HCT116 (cell line): ENCODE measurements around the gene FCER2.

Experiments
- CEBPB ChIP-seq: IDR thresholded peaks from 2 replicates; pipeline ENCODE4 v1.6.1; 2012; ENCODE audit warnings: low read depth
- EZH2 ChIP-seq: fragments of 200-600 bp; sonication (generic); IDR thresholded peaks from 2 replicates; pipeline ENCODE4 v1.6.1; 2017; ENCODE audit warnings: antibody characterized with exemption, mixed run types
- EZH2phosphoT487 ChIP-seq: fragments of 200-600 bp; IDR thresholded peaks from 2 replicates; pipeline ENCODE4 v1.6.1; 2018; ENCODE audit warnings: antibody characterized with exemption, borderline replicate concordance
- JUND ChIP-seq: IDR thresholded peaks from 2 replicates; pipeline ENCODE4 v1.6.1; 2012
- POLR2A ChIP-seq: IDR thresholded peaks from 2 replicates; pipeline ENCODE4 v1.7.0; 2011; ENCODE audit warnings: borderline replicate concordance; ENCODE audit not compliant: insufficient read depth, insufficient read length; ENCODE audit errors: extremely low read depth
- TCF7L2 ChIP-seq: IDR thresholded peaks from 2 replicates; pipeline ENCODE4 v1.7.0; 2011; ENCODE audit warnings: borderline replicate concordance, inconsistent platforms; ENCODE audit not compliant: insufficient read depth, insufficient read length; ENCODE audit errors: extremely low read depth
- ZFX ChIP-seq: fragments of 450-650 bp; IDR thresholded peaks from 2 replicates; pipeline ENCODE4 v1.6.1; 2017
- ZNF274 ChIP-seq: fragments of 200-500 bp; sonication (Bioruptor generic); IDR thresholded peaks from 2 replicates; pipeline ENCODE4 v1.6.1; 2014; ENCODE audit warnings: mild to moderate bottlenecking, low read depth, low read length, inconsistent platforms
- TF ChIP-seq, protein P1 (sequence below): IDR thresholded peaks from 2 replicates; pipeline ENCODE4 v1.6.1; 2012; ENCODE audit warnings: low read depth
- TF ChIP-seq, protein P2 (sequence below), 3 experiments: fragments of 200-600 bp in 1 of 3; sonication (generic) in 1 of 3; IDR thresholded peaks in 2 of 3; conservative IDR thresholded peaks in 1 of 3; 2 replicates each; pipeline ENCODE4 v1.5.1; 2012 to 2017; ENCODE audit warnings: low read depth in 2 of 3, low read length in 2 of 3, antibody characterized with exemption in 1 of 3, borderline replicate concordance in 1 of 3, control low read depth in 1 of 3, mild to moderate bottlenecking in 1 of 3, mixed read lengths in 1 of 3, mixed run types in 1 of 3, moderate library complexity in 1 of 3; ENCODE audit not compliant: insufficient read depth in 1 of 3
- TF ChIP-seq, protein P3 (sequence below): IDR thresholded peaks from 2 replicates; pipeline ENCODE4 v1.6.1; 2012

DNA sequence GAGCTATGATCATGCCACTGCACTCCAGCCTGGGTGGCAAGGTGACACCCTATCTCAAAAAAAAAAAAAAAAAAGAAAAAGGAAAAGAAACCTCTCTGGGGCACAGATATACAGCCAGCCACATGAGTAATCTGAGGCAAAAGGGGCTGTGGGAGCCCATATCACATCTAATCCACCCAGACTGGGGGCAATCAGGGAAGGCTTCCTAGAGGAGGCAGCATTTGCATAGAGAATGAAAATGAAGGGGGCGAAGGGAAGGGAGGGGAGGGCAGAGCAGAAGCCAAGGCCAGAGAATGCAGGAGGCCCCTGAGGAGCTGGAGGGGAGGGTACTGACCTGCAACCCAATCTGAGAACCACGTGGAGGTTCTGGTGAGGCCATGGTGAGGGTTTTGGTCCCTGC lies 51.8 kb downstream of the FCER2 start:
- TF ChIP-seq, protein P1, sequence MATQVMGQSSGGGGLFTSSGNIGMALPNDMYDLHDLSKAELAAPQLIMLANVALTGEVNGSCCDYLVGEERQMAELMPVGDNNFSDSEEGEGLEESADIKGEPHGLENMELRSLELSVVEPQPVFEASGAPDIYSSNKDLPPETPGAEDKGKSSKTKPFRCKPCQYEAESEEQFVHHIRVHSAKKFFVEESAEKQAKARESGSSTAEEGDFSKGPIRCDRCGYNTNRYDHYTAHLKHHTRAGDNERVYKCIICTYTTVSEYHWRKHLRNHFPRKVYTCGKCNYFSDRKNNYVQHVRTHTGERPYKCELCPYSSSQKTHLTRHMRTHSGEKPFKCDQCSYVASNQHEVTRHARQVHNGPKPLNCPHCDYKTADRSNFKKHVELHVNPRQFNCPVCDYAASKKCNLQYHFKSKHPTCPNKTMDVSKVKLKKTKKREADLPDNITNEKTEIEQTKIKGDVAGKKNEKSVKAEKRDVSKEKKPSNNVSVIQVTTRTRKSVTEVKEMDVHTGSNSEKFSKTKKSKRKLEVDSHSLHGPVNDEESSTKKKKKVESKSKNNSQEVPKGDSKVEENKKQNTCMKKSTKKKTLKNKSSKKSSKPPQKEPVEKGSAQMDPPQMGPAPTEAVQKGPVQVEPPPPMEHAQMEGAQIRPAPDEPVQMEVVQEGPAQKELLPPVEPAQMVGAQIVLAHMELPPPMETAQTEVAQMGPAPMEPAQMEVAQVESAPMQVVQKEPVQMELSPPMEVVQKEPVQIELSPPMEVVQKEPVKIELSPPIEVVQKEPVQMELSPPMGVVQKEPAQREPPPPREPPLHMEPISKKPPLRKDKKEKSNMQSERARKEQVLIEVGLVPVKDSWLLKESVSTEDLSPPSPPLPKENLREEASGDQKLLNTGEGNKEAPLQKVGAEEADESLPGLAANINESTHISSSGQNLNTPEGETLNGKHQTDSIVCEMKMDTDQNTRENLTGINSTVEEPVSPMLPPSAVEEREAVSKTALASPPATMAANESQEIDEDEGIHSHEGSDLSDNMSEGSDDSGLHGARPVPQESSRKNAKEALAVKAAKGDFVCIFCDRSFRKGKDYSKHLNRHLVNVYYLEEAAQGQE = no peak
- no peak for TF ChIP-seq ZNF274
- no peak for TF ChIP-seq EZH2phosphoT487
- TF ChIP-seq ZFX = no peak
- TF ChIP-seq, protein P2, sequence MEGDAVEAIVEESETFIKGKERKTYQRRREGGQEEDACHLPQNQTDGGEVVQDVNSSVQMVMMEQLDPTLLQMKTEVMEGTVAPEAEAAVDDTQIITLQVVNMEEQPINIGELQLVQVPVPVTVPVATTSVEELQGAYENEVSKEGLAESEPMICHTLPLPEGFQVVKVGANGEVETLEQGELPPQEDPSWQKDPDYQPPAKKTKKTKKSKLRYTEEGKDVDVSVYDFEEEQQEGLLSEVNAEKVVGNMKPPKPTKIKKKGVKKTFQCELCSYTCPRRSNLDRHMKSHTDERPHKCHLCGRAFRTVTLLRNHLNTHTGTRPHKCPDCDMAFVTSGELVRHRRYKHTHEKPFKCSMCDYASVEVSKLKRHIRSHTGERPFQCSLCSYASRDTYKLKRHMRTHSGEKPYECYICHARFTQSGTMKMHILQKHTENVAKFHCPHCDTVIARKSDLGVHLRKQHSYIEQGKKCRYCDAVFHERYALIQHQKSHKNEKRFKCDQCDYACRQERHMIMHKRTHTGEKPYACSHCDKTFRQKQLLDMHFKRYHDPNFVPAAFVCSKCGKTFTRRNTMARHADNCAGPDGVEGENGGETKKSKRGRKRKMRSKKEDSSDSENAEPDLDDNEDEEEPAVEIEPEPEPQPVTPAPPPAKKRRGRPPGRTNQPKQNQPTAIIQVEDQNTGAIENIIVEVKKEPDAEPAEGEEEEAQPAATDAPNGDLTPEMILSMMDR (IDR thresholded peaks at IDR 0.05 in 2 of 3, conservative IDR thresholded peaks at IDR 0.05 in 1 of 3; ENCODE audit: borderline replicate concordance in 1 of 3, insufficient read depth in 1 of 3, low read depth in 2 of 3, low read length in 2 of 3) = no peak
- no peak for TF ChIP-seq TCF7L2
- no peak for TF ChIP-seq EZH2
- no peak for TF ChIP-seq JUND
- TF ChIP-seq POLR2A = no peak
- no peak for TF ChIP-seq CEBPB
- TF ChIP-seq, protein P3, sequence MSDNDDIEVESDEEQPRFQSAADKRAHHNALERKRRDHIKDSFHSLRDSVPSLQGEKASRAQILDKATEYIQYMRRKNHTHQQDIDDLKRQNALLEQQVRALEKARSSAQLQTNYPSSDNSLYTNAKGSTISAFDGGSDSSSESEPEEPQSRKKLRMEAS = no peak
